Activated CD4-positive, alpha-beta T cell treated with anti-CD3 and anti-CD28 coated beads for 4 hours (primary cell): ENCODE data around the gene BAIAP2.
A peak's percentile ranks its signal among the peaks of the same experiment; 100 is the strongest.
"Not testable (repeated sequence)": the region's sequence is repeated elsewhere in the genome, so short reads cannot be mapped to it uniquely, and the experiment has no call there.

Experiments
- DNase-seq, 2 donors: peaks; one replicate each; pipeline ENCODE4 v3.0.0-alpha.2; 2020

BAIAP2 gene

DNA sequence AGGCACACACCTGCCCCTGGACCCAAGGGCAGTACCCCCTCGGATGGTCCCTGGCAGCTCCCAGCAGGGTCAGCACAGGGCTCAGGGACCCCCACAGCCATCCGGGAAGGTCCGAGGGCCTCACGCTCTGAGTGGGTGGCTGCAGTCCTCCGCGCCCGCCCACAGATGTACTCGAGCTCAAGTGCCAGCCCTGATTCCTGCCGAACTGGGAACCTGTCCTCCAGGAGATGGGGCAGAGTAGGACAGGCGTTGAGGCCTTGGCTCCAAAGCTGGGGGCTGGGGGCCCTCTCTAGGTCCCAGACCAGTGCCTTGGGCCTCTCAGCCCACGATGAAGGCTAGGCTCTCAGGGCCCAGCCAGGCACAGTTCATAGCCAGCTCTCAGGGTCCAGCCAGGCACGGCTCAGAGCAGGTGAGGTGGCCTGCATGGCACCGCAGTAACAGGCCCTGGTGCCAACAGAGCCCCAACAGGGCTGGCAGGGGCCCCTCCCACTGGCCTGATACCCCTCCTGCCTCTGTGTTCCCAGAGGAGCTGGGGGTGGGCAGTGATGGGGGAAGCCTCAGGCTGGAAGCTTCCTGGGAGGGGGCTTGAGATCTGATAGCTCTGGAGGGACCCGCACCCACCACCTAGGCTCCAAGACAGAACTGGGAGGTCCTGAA is 94.9 kb downstream of the BAIAP2 start:
- no peak for DNase-seq

DNA sequence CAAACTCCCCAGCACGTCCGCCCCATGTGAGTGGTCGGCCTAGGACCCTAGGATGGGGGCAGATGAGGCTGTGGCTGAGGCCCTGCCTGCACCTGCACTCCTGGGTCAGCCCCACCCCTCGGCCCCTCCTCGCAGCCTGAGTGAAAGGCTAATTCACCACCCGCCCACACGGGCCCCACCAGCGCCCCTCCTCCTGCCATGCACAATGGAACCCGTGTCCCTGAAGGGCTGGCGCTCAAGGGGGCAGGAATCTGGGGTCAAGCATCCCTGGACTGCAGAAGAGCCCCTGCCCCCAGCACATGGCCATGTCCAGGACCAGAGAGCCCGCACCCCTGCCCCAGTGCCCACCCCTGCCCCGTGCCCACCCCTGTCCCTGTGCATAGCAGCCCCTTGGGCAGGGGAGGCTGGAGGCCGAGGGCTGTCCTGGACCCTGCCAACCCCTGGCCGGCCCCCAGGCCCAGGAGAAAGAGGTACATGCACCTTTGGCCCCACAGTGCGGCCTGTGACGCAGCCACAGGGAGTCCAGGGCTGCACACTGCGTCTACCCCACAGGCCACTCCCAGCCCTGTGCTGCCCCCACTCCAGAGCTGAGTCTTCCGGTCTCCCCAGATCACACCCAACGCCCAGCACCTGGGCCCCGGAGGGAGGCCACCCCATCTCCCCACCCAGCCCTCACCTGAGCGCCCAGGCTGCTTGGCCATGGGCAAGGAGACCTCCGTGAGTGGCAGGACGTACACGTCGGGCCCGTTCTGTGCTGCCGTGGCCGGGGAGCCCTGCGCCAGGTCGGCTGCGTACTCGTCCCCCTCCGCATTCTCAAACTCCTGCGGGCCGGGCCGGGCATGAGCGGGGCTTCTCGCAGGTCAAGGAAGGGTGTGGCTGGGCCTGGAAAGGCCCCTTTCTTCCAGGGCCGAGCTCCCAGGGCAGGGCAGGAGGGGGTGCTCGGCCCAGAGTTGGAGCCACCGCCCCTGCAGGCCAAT is 95.7 kb downstream of the BAIAP2 start:
- DNase-seq: no peak

DNA sequence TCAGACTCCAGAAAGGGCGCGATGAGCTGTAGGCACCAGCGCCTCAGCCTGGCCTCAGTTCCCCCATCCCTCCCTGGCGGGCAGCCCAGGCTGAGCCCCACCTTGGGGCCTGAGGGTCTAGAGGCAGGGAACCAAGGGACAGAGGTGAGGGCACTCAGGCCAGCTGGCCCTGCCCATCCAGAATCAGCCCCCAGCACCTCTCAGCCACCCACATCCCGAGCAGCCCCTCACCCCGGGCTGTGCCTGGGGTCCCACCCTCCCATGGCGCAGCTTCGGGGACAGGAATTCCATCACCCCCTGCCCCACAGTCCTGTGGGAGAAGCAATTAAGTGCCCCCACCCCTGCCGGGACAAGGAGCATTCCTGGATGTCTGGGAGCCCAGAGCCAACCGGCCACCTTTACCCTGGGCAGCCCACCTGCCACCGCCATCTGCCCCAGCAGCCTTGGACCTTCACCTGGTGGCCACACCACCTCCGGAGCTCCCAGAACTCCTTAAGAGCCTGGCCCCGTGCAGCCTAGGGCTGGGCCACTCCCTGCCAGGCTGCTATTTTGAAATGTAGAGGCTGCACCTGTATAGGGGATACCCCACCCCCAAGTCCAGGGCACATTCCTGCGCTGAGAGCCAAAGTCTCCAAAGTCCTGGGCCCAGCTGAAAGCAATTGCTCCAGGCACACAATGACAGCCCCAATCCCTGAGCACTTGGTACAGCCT is 96.7 kb downstream of the BAIAP2 start:
- DNase-seq: no peak

DNA sequence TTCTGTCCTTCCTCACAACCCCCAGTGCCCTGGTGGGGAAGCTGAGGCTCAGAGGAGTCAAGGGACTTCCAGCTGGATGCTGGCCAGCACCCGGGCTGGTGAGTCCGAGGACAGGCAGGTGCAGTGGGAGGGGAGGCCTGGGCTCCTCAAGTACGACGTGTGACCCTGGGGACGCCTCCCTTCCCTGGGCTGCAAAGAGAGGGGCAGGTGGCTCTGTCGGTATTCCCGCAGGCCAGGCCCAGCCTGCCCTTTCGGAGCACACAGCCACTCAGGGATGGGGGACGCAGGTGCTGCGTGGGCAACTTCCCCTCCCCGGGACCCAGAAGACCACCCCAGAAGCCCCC is 97.2 kb downstream of the BAIAP2 start:
- no peak for DNase-seq

DNA sequence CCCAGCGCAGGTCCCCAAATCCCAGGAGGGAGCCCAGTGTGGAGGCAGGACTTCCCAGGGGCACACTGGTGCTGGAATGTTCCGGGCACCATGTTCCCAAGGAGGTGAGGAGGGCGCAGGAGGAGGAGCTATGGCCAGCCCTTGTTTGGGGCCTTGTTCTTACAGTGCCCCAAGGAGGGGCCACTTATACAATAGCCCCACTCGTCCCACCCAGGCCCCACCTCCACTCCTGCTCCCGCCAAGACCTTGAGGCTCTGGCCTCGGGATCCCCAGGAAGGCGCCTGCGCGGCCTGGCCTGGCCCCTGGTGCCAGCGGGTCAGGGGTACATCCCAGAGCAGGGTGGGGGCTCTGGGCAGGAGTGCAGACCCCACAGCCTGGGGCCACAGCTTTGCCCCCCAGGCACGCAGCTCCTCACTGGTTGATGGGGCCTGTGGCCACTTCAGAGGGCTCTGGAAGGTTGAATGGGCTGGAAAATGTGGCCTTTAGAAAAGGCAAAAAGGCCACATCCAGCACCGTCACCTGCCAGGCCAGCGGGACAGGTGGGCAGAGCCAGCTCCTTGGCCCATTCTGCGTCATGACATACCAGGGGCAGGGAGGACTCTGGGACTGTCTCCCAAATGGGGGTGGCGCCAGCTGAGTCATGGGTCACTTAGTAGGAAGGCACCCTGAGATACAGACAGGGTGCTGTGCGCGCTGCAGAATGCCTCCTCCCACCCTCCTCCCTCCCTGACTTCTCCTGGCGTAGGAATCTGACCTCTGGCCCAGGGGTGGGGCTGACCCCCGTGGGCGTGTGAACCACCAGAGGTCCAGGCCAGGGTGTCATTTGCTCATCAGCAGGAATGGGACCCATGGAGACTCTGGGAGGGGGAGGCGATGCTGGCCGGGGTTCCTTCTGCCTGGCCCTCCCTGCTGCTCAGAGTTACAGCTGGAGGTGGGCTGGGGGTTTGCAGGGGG is 98.1 kb downstream of the BAIAP2 start:
- no peak for DNase-seq

DNA sequence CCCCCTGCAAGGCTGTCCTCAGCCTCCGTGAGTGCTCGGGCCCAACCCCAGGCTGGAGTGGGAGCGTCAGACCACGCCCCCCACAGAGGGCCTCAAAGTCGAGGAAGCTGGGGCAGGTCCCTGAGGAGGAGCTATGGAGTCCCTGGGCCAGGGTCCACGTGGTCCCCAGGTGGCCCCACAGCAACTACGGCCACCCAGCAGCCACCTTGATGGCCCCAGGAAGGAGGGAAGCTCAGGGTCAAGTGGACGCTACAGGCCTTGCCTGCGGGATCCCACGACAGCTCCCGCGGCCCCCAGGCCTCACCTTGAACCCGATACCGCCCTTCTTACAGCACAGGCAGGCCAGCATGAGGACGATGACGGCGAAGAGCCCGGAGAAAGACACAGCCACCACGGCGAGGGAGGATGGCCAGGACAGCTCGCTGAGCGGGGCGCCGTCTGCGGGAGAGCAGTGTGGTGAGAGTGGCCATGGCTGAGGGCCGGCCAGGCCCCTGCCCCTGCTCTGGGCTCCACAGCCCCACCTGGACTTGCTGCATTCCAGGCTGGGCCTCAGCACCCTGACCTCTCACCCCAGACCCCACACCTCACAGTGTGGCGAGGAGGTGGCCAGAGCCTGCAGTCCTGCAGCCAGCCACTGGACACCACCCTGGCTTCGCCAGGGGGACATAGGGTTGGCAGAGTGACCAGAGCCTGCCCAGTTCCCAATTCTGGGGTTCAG is 99.3 kb downstream of the BAIAP2 start:
- DNase-seq: no peak

DNA sequence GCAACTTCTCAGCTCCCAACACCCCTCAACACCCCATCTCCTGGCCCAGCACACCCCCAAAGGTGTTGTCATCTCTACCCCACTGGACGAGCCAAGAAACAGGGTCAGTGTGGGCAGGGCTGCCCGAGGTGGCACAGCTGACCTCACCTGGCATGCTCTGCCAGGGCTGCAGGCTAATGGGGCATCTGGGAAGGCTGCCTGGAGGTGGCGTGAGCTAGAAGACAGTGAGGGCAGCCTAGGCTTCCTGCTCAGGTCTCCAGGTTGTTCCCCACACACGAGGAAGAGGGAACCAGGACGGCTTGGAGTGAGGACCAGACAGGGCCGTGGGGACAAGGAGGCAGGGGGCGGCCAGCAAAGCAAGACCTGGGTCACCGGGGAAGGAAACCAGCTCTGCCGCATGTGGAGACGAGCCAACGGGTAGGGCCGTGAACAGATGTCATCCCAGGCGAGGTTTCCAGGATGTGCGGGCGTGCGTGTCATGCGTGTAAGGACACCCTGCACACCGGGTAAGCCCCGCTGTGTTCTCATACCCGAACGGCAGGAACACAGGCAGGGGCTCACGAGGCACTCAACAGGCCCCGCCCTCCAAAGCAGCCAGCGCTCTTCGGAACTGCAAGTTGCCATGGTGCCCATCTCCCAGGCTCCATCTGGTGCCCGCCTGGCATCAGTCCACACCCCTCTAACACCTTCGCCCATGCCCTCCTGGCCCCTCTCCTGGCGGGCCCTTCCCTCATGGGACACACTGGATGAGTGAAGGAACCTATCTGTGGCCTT is 100.7 kb downstream of the BAIAP2 start:
- DNase-seq: no peak

DNA sequence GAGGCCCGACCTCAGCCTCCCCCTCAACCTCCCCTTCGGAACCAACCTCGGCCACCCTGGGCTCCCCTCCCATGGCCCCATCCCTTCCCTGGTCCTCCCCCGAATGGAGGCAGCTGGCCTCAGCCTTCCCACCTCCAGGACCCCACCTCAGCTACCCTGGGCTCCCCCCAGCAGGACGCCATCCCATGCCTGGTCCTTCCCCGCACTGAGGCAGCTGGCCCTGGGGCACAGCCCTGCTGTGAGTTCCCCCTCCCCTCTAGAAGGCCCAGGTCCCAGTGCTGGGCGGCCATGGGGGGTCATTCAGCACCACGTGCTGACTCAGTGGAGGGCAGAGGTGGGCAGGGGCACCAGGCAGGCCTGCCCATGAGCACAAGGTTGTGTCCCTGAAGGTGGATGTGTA is 101.4 kb downstream of the BAIAP2 start:
- no peak for DNase-seq

DNA sequence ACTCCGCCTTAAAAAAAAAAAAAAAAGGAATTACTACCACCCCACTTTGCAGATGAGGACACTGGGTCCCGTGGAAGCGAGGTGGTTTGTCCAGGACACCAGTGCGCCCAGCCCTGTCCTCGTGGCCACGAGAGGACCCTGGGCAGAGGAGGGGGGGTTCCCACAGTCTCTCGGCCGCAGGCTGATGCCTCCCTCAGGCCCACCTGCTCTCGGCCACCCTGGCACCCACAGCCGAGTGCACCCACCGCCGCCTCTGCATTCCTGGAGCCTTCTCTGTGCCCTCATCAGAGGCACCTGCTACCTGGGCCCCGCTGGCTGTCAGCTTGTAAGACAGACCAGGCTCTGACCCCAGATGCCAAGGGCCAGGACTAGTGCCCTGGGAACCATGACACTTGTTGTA is 102.3 kb downstream of the BAIAP2 start:
- no peak for DNase-seq

DNA sequence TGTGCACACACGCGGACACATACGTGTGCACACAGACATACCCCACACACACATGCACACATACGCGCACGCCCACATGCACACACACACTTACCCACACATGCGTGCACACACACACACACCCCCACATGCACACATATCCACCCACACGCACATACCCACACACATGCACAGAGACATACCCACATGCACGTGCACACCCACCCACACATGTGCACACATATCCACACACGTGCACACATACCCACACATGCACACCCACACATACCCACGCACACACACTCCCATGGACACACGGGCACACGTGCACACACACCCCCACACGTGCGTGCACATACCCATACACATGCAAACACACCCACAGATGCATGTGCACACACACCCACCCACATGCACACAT is 103.1 kb downstream of the BAIAP2 start:
- no peak for DNase-seq

DNA sequence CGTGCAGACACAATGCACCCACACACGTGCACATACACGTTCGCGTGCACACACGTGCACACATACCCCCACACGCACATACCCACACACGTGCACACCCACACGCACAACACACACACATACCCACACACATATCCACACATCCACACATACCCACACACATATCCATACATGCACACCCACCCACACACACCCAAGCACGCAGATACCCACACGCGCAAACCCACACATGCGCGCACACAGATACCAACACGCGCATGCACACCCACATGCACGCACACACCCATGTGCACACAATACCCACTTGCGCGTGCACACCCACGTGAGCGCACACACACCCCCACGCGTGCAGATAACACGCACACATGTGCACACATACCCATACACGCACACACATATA is 103.5 kb downstream of the BAIAP2 start:
- no peak for DNase-seq

DNA sequence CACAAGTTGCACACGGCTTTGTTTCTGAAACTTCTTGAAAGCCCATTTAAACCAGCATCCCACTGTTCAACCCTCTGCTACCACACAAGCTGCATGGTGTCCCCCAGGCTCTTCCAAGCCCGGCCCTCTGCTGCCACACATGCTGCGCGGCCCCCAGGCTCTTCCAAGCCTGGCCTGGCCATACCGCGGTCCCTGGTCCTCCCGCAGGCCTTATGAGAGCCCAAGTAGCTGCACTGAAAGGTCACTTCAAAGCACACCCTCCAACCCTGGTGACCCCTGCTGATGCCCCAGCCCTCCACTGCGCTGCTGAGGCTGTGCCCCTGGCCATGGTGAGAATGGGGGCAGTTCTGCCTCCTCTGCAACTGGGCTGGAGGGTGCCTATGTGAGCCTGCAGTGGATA is 104.5 kb downstream of the BAIAP2 start:
- no peak for DNase-seq

DNA sequence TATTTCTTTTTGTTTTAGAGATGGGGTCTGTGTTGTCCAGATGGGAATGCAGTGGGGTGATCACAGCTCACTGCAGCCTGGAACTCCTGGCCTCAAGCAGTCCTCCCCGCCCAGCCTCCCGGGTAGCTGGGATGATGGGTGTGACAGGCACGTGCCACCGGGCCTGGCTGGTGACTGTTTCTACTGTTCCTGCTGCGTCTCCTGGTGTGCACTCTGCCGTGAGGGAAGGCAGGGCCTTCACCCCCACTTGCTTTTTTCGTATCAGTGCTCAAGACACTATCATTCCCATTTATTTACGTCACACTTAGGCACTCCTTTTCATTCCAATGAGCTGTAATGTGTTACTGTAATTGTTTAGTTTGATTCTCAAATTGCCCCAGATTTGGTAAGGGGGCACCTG is 105.1 kb downstream of the BAIAP2 start:
- DNase-seq: no peak

DNA sequence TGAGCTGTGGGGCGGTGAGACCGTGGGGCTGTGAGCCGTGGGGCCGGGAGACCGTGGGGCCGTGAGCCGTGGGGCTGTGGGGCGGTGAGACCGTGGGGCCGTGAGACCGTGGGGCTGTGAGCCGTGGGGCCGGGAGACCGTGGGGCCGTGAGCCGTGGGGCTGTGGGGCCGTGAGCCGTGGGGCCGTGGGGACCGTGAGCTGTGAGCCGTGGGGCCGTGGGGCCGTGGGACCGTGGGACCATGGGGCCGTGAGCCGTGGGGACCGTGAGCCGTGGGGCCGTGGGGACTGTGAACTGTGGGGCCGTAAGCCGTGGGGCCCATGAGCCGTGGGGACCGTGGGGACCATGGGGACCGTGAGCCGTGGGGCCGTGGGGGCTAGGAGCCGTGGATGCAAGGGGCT is 105.7 kb downstream of the BAIAP2 start:
- no peak for DNase-seq

DNA sequence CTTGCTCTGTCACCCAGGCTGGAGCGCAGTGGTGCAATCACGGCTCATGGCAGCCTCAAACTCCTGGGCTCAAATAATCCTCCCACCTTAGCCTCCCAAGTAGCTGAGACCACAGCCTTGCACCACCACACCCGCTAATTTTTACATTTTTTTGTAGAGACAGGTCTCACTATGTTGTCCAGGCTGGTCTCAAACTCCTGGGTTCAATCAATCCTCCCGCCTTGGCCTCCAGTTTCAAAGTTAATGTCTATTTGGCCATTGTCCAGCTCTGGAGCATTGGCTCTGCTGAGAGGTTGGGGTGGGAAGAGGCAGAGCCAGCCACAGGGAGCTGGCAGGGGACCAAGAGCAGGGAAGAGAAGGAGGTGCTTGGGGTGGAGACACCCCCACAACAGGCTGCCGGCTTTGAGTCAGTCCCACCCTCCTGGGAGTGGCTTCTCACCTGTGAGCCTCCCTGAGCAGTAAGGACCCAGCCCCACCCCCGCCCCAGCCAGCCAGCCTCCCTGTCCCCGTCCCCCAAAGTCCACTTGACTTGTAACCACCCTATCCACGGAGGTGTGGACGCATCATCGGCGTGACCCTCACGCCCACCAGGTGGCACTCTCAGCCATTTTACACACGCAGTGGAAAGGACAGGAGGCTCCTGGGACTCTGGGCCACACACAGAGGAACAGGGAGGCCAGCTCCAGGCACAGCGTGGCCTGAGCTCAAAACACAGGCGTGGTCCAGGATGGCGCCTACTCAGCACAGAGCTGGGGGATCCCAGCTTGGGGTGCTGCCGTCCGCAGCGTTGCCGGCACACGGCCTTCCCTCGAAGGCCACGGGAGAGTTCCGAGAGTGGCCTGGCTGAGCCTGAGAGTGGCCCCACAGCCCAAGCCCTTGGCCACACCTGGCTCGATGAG is 107.6 kb downstream of the BAIAP2 start:
- DNase-seq: peak; percentile 45 to 57

DNA sequence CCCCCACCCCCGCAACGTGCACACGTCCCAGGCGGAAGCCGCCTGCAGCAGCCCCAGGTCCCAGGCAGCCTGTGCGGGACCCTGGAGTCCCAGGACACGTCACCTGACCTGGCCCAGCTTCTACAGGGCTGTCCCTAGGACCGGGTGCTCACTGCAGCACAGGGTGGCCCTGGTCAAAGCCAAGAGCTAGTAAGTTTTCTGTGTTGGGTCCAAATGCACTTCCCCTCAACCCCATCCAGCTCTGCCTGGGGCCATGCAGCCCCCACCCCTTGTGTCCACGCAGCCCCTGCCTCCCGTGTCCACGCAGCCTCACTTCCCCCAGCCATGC is 108.2 kb downstream of the BAIAP2 start:
- no peak for DNase-seq

DNA sequence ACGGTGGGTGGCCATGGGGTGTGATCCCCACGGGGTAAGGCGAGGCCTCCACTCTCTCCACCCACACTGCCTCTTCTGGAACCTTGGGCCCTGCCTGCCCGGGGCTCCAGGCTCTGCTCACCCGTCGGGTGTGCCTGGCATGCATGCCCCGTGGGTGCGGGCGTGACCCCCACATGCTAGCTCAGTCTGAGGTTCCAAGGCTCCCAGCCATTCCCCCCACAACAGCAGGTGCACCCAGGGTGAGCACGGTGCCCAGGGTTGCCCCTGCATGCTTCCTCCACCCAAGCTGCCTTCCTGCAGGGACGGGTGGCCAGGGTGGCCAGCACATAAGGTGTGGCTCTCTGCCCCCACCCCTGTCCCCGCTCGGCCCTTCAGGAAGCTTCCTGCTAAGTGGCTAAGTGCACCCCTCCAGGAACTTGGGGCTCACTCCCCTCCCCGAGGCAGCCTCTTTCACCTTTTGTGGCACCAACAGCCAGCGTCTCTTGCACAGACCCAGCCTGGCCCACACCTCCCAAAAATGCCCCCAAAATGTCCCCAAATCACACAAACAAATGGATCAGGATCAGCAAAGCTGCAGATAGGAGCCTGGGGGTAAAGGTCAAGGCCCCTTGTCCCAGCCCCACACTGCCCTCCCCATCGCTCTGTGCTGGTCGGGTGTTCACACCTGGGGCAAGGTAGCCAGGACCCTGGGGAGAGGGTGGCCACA is 108.9 kb downstream of the BAIAP2 start:
- no peak for DNase-seq

DNA sequence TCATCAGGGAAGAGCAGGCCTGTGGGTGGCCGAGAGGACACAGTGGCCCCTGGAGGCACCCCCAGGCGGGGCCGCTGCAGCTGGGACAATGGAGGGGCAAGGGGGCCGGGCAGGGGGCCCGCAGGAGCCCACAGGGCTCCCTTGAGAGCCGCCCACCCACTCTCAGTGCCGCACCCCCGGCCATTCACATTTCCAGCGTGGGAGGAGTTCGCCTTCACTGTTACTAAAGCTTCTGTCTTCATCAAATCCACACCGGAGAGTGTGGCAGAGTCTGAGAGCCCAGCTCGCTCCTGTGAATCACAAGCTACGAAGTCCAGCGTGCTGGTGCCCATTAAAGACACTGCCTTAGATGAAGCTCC is 109.5 kb downstream of the BAIAP2 start:
- DNase-seq: no peak

DNA sequence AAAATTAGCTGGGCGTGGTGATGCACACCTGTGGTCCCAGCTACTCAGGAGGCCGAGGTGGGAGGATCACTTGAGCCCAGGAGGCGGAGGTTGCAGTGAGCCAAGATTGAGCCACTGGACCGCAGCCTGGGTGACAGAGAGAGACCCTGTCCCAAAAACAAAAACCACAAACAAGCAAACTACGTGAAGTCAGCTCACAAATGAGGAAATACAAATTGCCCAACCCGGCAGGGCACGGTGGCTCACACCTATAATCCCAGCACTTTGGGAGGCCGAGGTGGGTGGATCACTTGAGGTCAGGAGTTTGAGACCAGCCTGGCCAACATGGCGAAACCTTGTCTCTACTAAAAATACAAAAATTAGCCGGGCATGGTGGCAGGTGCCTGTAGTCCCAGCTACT is 111.3 kb downstream of the BAIAP2 start:
- DNase-seq: not testable (repeated sequence)

DNA sequence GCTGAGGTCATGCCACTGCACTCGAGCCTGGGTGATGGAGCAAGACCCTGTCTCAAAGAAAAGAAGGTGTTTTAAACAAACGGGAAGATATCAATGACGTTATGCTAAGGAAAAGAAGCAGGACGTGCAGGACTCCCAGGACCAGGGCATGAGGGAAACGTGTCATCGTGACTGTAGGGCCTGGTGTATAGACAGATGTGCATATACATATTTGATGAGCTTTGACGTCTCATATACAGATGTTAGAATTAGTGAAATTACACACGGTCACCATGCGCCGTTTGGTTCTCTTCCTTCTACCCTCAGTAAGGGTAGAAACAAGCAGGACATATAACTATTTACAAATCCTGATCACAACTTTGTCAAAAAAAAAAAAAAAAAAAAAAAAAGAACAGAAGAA is 112.8 kb downstream of the BAIAP2 start:
- DNase-seq: no peak
